MM.1S (cell line): ENCODE results near the gene HNRNPA3.

Source experiments
- CTCF ChIP-seq: fragments of 300-600 bp; sonication (generic); IDR thresholded peaks from 2 replicates; pipeline ENCODE4 v1.5.1; 2016; ENCODE audit warnings: antibody characterized with exemption, low read length, mixed read lengths
- EZH2 ChIP-seq: fragments of 300-600 bp; sonication (generic); optimal IDR thresholded peaks from 2 replicates; pipeline ENCODE3; 2017; ENCODE audit warnings: low read depth, mild to moderate bottlenecking, antibody characterized with exemption, low read length, mixed read lengths

- no peak for TF ChIP-seq CTCF
- no peak for TF ChIP-seq EZH2
Observed at GRCh38 chr2:177195194-177195593, 17.4 kb upstream of the HNRNPA3 start.
